Measurements from ENCODE around the gene ZNF280D. TPM values are rescaled to one million over a fixed set of nuclear protein-coding genes. Genes with fewer than 3 reads are reported as not detected.

Gene ZNF280D
- total and polyA plus RNA-seq, 2 of the 13 experiments (the other 11 are each of a cell fraction or from before 2014, with no cell fraction given) = 7.1 to 11.9 TPM

- TF ChIP-seq HMGXB4 (CRISPR knock-in tag; IDR thresholded peaks at IDR 0.05; ENCODE audit: borderline replicate concordance in 1 of 2, low read depth in 1 of 2) (peak in 1 of 2 experiments; percentile 67; a peak in 2 of 4 replicates), ZNF766 (CRISPR knock-in tag; IDR thresholded peaks at IDR 0.05; ENCODE audit: borderline replicate concordance) (0 out of 2 replicates have a peak, but pooled peaks have one; percentile 79), ZNF563 (CRISPR knock-in tag; IDR thresholded peaks at IDR 0.05) (peak; percentile 77; the same call in 1 of the 2 replicates), MED13 (CRISPR knock-in tag; IDR thresholded peaks at IDR 0.05) (0 out of 2 replicates have a peak, but pooled peaks have one; percentile 61), ZNF138 (CRISPR knock-in tag; IDR thresholded peaks at IDR 0.05; ENCODE audit: low read depth) (0 out of 2 replicates have a peak, but pooled peaks have one; percentile 20), ZNF232 (CRISPR knock-in tag; IDR thresholded peaks at IDR 0.05; ENCODE audit: borderline replicate concordance) (no peak), RFXAP (CRISPR knock-in tag; IDR thresholded peaks at IDR 0.05; ENCODE audit: borderline replicate concordance) (peak; percentile 69; the same call in 1 of the 2 replicates), ZNF142 (CRISPR knock-in tag; IDR thresholded peaks at IDR 0.05) (peak; percentile 77; the same call in 1 of the 2 replicates), ISX (CRISPR knock-in tag; conservative IDR thresholded peaks at IDR 0.05) (no peak), ZFP37 (CRISPR knock-in tag; IDR thresholded peaks at IDR 0.05; ENCODE audit: borderline replicate concordance) (no peak), NKX3-1 (CRISPR knock-in tag; IDR thresholded peaks at IDR 0.05) (peak; percentile 71; the same call in 1 of the 2 replicates), ZMYM4 (CRISPR knock-in tag; IDR thresholded peaks at IDR 0.05) (peak; percentile 87), BCL6 (CRISPR knock-in tag; IDR thresholded peaks at IDR 0.05) (0 out of 2 replicates have a peak, but pooled peaks have one; percentile 15)
- TF ChIP-seq, protein P1, sequence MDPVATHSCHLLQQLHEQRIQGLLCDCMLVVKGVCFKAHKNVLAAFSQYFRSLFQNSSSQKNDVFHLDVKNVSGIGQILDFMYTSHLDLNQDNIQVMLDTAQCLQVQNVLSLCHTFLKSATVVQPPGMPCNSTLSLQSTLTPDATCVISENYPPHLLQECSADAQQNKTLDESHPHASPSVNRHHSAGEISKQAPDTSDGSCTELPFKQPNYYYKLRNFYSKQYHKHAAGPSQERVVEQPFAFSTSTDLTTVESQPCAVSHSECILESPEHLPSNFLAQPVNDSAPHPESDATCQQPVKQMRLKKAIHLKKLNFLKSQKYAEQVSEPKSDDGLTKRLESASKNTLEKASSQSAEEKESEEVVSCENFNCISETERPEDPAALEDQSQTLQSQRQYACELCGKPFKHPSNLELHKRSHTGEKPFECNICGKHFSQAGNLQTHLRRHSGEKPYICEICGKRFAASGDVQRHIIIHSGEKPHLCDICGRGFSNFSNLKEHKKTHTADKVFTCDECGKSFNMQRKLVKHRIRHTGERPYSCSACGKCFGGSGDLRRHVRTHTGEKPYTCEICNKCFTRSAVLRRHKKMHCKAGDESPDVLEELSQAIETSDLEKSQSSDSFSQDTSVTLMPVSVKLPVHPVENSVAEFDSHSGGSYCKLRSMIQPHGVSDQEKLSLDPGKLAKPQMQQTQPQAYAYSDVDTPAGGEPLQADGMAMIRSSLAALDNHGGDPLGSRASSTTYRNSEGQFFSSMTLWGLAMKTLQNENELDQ (CRISPR knock-in tag; IDR thresholded peaks at IDR 0.05; ENCODE audit: borderline replicate concordance) = no peak
- TF ChIP-seq, protein P2, sequence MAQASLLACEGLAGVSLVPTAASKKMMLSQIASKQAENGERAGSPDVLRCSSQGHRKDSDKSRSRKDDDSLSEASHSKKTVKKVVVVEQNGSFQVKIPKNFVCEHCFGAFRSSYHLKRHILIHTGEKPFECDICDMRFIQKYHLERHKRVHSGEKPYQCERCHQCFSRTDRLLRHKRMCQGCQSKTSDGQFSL (CRISPR knock-in tag; IDR thresholded peaks at IDR 0.05) = peak; percentile 97
- TF ChIP-seq, protein P3, sequence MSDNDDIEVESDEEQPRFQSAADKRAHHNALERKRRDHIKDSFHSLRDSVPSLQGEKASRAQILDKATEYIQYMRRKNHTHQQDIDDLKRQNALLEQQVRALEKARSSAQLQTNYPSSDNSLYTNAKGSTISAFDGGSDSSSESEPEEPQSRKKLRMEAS (IDR thresholded peaks at IDR 0.05) = peak; percentile 98
Measured at GRCh38 chr15:56733136-56734012, at the start of gene ZNF280D (continued).
